SIG-M5 treated with dmso at 0.1 percent for 504 hours (cell line): Measurements from ENCODE around the gene IL21.
A peak's percentile ranks its signal among the peaks of the same experiment; 100 is the strongest.
"Not testable (repeated sequence)": the region's sequence is repeated elsewhere in the genome, so short reads cannot be mapped to it uniquely, and the experiment has no call there.

ENCODE experiments used
- DNase-seq: peaks from one replicate; lab custom pipeline; 2025; ENCODE audit not compliant: unreplicated experiment; lab: John Stamatoyannopoulos, UW

The IL21 gene

DNA sequence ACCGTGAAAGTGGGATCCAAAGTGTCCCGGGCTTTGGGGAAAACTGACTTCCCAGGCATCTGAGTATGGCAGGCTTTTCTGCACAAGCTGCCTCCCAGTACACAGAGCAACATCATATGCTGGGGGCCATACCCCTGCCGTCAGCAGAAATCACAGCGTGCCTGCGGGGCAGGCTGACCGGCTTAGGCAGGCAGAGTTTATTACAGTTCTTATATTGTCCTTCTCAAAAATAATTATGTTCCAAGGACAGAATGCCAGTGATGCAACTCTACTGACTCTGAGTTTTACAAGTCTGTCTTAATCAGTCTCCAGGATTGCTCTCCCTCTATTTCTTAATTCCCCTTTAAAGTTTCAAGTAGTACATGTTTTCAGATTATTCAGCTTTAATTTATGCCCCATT lies 37.0 kb downstream of the IL21 start:
- peak; percentile 70 for DNase-seq

DNA sequence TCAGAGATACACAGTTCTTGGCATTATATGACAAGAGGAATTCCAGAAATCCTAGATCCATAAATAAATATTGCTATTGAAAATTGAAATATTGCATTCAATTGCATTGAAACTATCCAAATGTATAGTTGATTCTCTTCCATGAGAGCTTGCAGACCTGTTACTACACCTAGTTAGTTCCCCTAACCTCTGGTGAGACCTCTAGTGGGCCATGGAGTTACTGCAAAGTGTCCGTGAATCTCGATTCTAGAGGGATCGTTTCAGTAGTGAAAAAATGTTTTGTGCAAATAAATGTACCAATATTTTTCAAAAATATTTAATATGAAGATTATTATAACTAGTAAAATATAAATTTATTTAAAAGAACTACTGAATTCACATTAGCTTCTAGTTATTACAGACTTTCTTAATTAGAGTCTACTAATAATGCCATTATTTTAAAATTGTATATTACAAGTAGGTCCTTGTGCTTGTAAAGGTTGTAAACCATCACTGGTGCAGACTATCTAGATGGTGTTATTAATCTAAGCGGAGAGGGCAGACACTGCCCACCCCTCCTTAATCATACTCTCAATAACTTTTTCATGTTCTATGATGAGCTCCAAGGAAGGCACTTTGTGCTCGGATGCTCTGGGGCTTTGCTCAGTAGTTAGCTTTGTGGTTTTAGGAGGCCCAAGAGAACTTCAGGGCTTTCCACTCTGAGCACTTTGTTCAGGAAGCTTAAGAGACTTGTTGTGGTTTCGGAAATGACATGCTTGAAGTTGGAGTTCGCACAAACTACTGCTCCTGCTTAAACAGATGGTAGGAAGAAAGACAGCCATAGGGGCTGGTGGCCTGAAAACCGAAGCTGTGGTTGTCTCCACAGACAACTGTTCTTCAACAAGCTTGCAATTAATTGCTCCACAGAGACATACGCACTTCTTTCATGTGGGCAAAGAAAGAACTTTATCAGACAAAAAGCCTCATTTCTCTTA lies 42.8 kb downstream of the IL21 start:
- DNase-seq, result peak; percentile 87

DNA sequence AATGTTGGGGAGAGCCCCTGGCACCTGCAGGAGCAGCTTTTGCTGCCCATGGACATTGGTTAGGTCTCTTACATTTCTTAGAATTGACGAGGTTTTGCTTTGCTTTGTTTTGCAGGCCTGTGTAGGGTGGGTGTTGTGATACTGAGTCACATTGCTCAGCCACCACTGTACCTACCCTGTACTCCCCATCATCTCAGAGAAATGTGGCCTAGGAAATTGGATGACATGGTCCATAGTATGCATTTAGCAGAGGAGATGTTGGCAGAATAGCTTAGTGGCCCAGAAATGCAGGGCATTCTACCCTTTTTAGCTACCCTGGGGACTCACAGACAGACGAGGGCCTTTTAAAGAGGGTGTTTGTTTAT lies 43.7 kb downstream of the IL21 start:
- DNase-seq, result no peak

DNA sequence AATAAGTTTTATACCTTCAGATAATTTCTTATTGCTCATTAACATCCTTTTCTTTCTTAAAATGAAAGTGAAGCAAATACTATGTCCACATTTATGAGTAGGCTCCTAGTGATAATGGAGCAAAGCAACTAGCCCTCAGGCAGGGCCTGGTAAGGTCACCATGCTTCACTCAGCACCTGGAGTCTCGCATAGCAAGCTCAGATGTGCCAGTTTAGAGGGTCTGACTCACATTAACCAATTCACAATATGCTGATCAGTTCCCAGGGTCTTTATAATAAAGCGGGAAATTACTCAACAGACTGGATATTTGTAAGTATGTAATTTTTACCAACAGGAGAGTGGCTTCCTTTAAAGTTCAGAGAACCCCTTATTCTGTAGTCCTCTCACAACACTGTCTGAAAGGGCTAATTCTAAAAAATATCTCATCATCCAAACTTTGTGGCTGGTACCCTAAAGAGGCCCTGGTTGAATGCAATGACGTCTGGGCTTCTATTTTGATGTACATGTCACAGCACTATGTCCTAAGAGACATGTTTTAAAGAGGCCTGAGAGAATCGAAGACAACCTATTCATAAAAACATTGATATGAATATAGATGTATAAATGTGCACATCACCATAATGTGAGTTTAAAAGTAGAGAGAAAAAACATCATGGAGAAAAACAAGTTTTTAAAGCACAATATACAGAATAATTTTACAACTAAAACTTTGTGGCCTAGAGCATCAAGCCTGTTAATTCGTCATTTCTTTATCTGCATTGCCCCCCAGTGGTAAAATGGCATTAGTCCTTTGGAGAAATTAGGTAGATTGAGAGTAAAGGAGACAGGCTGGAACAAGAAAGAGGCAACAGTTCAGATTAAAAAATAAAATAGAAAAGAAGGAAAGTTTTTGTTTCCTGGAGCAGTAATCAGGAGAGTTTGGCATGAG lies 44.3 kb downstream of the IL21 start:
- DNase-seq, result peak; percentile 55

DNA sequence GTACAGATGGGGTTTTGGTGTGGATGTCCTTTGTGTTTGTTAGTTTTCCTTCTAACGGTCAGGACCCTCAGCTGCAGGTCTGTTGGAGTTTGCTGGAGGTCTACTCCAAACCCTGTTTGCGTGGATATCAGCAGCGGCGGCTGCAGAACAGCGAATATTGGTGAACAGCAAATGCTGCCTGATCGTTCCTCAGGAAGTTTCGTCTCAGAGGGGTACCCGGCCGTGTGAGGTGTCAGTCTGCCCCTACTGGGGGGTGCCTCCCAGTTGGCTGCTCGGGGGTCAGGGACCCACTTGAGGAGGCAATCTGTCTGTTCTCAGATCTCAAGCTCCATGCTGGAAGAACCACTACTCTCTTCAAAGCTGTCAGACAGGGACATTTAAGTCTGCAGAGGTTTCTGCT lies 46.5 kb downstream of the IL21 start:
- not testable (repeated sequence) for DNase-seq

DNA sequence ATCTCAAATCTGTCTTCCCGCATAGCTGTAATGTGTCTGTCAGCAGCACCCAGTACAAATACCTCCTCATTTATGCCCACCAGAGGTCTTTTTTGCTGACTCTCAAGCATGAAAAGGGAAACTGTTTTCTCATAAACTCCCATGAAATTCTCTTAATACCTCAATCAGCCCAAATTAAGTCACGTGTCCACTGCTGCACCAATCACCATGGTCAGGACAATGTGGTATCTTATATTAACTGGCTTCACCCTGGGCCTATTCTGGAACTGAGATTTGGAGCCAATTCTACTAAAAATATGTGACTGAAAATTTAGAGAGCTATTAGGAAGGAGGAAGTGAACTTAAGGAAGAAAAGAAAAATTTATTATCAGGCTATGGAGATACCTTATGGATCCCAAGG lies 58.4 kb downstream of the IL21 start:
- DNase-seq, result no peak
